ENCODE measurements around the gene TRIM29.
"Not testable (repeated sequence)": the region's sequence is repeated elsewhere in the genome, so short reads cannot be mapped to it uniquely, and the experiment has no call there.

TRIM29 gene

GRCh38 chr11:120170741-120171261 is 32.9 kb upstream of the TRIM29 start:
- no peak for DNase-seq

GRCh38 chr11:120169981-120170698 is 32.2 kb upstream of the TRIM29 start:
- no peak for DNase-seq

GRCh38 chr11:120168960-120169681 is 31.2 kb upstream of the TRIM29 start:
- DNase-seq = peak; percentile 29 to 54

- DNase-seq = no peak
Observed at GRCh38 chr11:120168108-120168959, 30.4 kb upstream of the TRIM29 start.

GRCh38 chr11:120167659-120168058 is 29.7 kb upstream of the TRIM29 start:
- DNase-seq = no peak

- no peak for DNase-seq
Observed at GRCh38 chr11:120160436-120160835, 22.5 kb upstream of the TRIM29 start.

- DNase-seq = no peak
Observed at GRCh38 chr11:120153221-120153620, 15.3 kb upstream of the TRIM29 start.

GRCh38 chr11:120151536-120151935 is 13.6 kb upstream of the TRIM29 start:
- no peak for DNase-seq

GRCh38 chr11:120149246-120149645 is 11.3 kb upstream of the TRIM29 start:
- no peak for DNase-seq

- no peak for DNase-seq
Observed at GRCh38 chr11:120147950-120148270, 10.0 kb upstream of the TRIM29 start.

- no peak for DNase-seq
Observed at GRCh38 chr11:120147094-120147949, 9.4 kb upstream of the TRIM29 start.

GRCh38 chr11:120146413-120147093 is 8.6 kb upstream of the TRIM29 start:
- no peak for DNase-seq

- DNase-seq = no peak
Observed at GRCh38 chr11:120144501-120144900, 6.6 kb upstream of the TRIM29 start.

- DNase-seq = not testable (repeated sequence)
Observed at GRCh38 chr11:120143472-120143871, 5.6 kb upstream of the TRIM29 start.

GRCh38 chr11:120142441-120143100 is 4.7 kb upstream of the TRIM29 start:
- no peak for DNase-seq

- no peak for DNase-seq
Observed at GRCh38 chr11:120141768-120142423, 4.0 kb upstream of the TRIM29 start.

GRCh38 chr11:120141113-120141767 is 3.3 kb upstream of the TRIM29 start:
- no peak for DNase-seq

- DNase-seq = no peak
Observed at GRCh38 chr11:120139316-120140069, 1.6 kb upstream of the TRIM29 start.

- no peak for DNase-seq
Observed at GRCh38 chr11:120137187-120137610, 714 bp downstream of the TRIM29 start.

Measured in NCI-H187 (cell line).